Stimulated activated CD4-positive, alpha-beta T cell treated with anti-CD3 and anti-CD28 coated beads, Interleukin-1b, Interleukin-23, amount 100 ng/mL, for 24 hours (primary cell): Measurements from ENCODE around the gene UBAC2.

Experiments used
- DNase-seq, 4 experiments: peaks; one replicate each; pipeline ENCODE4 v3.0.0-alpha.2; 2020; ENCODE audit warnings: low read depth in 4 of 4, low spot score in 1 of 4

Gene UBAC2

DNA sequence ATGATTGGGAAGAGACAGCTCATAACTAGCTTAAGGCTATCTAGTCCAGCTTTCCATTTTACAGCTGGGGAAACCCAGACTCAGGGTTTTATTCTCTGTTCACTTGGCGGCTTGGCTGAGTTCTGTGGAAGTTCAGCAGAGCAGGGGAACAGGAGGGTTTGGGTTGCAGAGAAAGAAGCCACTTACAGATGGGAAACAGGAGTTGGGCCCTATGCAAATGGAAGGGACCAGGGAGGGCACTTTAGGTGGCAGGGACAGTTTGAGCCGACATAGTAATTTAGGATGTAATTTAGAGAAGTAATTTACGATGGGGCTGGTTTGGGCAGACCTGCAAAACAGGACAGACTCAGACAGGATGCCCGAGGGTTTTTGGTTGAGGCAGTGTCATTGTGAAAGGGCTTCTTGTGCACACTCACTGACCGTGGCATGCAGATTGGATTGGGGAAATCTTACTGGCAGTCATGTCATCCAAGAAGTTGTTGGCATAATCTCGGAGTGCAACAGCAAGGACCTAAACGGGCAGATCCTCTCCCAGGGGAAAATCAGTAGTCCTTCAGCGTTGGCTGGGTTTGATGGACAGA is 153.8 kb downstream of the UBAC2 start:
- DNase-seq, result no peak

DNA sequence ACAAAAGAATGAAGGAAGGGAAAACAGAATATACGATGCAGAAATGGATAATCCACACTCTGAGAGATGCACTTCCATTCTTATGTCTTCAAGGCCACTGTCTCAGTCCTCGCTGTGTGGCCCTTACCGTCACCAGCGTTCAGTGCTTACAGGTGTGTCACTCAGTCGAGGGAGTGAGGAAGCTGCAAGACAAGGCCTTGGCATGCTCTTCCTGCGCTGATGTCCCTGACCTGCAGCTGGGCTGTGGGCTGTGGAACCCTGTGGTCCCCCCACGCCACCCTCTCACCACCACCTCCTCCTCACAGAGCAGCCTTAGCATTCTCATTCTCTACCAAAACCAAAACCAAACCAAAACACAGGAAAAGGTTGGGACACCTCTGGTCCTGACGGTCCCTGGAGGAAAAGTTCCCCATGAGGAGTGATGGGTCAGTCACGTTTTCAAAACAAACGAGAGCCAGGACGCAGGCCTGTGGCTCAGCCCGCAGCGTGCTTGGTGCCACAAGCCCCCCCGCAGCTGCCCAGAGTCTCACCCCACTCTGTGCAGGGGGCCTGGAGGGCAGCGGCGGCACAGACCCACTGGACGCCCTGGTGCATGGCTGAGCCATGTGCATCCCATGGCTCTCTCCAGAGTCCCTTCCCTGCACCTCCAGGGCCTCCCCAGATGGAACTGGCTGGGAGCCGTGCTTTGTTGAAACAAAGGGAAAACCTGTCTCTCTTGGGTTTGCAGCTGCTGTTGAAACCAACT is 154.8 kb downstream of the UBAC2 start:
- no peak for DNase-seq

- no peak for DNase-seq
Observed at GRCh38 chr13:99356012-99356261, 155.3 kb downstream of the UBAC2 start.

DNA sequence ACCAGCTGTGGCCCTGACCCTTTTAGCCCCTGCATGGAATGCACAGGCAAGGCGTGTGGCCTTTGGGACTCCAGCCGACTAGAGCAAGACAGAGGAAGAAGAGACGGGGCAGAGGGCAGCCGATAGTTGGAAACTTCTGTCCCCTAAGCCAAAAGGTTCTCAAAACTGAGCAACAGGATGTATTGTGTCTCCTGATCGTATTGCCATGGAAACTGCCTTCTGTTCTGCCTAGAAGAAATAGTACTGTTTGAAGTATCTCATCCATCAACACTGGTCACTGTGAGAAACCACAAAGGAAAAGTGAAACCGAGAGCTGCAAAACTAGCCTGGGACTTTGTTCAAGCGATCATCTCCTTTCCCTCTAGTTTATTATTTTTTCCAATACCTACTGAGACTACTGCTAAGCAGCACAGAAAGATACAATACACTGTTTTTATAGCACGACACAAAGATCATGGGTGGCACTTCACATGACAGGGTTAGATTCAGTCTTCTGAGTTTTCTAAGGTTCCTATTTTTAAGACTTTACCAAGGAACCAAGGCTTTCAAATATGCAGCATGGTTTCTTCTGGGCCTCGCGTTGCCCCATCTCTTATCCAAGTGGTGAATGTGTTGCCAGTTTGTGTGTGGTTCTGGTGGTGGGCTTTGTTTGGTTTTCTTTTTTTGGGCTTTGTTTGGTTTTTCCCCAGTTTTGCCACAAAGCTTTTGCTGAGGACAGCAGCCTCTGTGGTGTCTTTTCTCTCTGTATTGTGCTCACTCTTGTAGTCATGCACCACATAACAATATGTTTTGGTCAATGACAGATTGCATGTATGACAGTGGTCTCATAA is 155.8 kb downstream of the UBAC2 start:
- DNase-seq, result no peak

DNA sequence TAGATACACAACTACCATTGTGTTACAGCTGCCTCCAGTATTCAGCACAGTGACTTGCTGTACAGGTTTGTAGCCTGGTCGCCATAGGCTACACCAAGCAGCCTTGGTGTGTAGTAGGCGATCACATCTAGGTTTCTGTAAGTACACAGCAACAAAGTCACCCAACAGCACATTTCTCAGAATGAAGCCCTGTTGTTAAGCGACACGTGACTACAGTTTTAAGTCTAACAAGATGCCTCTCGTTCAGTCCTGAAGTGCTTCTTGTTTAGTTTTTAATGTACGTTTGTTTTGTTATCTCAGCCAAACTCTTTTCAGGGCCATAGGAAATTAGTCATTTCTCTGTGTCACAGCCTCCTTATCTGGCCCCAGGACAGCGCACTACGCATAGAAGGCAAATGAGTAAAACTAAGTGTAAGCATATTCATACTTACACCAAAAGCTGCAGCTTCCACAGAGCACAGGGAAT is 156.5 kb downstream of the UBAC2 start:
- no peak for DNase-seq

DNA sequence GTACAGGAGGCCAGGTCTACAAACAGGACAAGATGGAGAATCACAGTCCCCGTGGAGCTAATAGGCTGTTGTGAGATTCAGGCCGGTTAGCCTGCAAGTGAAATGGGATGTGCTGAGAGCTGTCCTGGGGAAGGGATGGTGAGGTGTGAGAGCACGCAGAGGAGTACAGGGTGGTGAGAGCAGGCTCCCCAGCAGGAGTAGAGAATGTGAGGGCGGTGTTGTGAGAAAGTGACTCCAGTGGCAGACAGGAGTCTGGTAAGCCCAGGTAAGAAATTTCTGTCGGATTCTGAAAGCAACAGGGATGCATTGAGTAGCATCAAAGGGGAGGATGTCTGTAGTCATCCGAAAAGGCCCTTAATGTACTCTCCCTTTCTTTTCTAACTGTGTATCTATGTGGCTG is 157.3 kb downstream of the UBAC2 start:
- DNase-seq, result no peak

DNA sequence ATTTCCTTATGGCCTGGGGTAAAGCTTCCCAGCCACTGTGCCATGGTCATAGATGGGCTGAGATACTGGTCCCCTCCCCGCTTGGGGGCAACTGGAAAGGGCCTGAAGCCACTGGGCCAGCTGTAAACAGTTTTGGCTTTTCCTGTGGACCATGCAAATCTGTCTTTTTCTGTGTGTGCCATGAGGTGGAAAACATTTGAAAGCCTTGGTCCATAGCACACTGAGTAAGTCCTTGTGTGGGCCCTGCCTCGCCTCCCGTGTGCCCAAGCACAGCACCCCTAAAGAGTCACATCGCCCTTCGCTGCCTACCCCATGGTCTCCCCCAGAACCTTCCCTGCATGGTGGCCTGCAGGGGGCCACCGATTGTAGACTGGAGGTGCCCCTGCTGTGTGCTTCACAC is 158.9 kb downstream of the UBAC2 start:
- no peak for DNase-seq

DNA sequence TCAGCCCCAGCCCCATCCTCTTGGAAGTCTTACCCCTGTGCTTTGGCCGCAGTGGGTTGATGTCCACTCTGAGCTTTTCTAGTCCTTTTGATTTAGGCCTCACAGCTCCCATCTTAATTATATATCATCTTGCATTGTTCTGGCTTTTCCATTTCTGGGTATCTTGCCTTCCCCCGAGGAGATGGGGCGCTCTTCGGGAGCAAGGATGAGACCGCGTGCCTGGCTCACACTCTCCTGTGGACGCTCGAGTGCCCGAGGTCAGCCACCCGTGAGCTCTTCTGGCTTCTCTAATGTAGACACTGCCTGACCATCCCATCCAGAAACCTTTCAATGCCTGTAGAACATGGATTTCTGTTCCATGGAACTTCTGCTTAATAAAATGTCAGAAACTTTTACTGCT is 160.0 kb downstream of the UBAC2 start:
- no peak for DNase-seq

DNA sequence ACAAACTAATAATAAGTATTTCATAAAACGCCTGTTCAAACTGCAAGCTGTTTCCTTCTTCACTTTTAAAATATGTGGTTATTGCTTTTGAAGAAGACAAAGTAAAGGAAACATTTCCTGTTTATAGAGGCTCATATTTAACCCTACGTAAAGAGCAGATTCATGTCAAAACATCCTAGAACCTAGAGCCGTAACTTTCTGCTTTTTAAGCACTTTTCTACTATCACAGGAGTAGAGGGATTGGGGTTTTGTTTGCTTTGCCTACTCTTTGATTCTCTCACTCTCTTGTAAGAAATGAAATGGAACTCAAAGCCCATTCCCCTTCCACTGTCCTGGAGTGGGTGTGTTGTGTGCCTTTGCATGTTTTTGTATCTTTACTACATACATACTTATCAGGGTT is 160.5 kb downstream of the UBAC2 start:
- no peak for DNase-seq

DNA sequence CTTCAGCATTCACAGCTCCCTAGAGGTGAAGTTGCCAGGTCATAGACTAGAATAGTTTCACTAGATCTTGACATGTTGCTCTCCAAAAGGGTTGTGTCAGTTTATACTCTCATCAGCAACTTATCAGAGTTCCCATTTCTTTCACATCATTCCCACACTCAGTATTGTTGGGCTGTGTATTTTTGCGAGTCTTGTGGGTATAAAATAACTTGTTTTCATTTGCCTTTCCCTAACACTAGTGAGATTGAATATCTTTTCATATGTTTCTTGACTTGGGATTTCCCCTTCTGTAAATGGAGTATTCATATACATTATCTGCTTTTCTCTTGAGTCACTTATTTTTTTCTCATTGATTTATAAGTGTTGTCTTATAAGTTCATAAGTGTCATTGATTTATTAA is 161.7 kb downstream of the UBAC2 start:
- no peak for DNase-seq

GRCh38 chr13:99363391-99363790 is 162.7 kb downstream of the UBAC2 start:
- no peak for DNase-seq

DNA sequence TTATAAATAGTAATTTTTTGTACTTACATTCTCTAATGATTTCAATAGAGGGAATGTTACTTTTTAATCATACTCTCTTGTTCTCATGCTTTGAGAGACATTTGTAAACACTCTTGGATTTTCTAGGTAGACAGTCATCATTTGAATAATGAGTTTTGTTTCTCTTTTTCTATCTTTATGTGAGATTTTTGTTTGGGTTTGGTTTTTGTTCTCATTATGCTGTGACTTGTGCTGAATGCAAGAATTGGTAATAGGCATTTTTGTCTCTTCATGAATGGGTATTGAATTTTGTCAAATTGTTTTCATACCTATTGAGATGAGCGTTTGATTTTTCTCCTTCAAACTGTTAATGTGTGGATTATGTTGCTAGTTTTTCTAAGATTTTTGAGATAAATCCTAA is 163.3 kb downstream of the UBAC2 start:
- DNase-seq, result no peak

- DNase-seq, result no peak
Observed at GRCh38 chr13:99366075-99366987, 165.7 kb downstream of the UBAC2 start.

- DNase-seq, result no peak
Observed at GRCh38 chr13:99367106-99367616, 166.5 kb downstream of the UBAC2 start.

DNA sequence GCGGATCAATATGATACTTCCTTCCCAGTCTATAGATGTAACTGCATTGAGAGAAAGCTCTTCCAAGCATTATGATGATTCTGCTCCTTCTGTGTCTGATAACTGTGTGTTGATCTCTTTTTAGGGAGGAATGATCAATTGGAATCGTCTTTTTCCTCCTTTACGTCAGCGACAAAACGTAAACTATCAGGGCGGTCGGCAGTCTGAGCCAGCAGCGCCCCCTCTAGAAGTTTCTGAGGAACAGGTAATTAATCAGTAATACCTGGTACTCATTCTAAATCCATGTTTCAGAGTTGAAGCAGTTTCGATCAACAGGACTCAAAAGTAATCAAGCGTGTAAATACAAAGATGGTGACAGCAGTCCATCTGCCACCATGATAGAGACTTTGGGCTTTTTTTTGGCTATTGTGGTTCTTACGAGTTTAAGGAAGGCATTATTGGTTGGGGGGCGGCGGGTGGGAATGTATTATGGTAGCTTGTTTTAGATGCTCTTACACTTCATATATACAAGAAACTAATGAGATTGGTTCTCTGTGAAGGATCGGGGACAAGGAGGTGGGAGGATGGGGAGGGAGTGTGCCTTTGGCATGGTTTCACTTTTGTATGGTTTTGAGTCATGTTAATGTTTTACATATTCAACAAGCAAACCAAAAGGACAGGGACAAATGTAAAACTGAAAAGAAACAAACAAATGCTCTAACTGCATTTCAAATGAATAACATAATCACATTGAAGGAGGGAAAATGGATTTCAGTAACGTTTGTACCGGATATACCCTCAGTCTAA is 167.2 kb downstream of the UBAC2 start:
- no peak for DNase-seq

- no peak for DNase-seq
Observed at GRCh38 chr13:99370481-99371275, 170.0 kb downstream of the UBAC2 start.

- no peak for DNase-seq
Observed at GRCh38 chr13:99371956-99372355, 171.3 kb downstream of the UBAC2 start.

- DNase-seq, result no peak
Observed at GRCh38 chr13:99373436-99373835, 172.8 kb downstream of the UBAC2 start.

- no peak for DNase-seq
Observed at GRCh38 chr13:99374169-99374991, 173.7 kb downstream of the UBAC2 start.
